NCI-H2227 (cell line): ENCODE results near the gene ZKSCAN5.
"Not testable (repeated sequence)": the region's sequence is repeated elsewhere in the genome, so short reads cannot be mapped to it uniquely, and the experiment has no call there.

Source experiments
- DNase-seq: peaks from one replicate; lab custom pipeline; 2025; ENCODE audit not compliant: unreplicated experiment; lab: John Stamatoyannopoulos, UW

ZKSCAN5 gene

GRCh38 chr7:99580778-99581332 is 76.4 kb downstream of the ZKSCAN5 start:
- not testable (repeated sequence) for DNase-seq
